K562 (cell line): ENCODE measurements around the gene PKD1. TPM values are rescaled to one million over a fixed set of nuclear protein-coding genes. Genes with fewer than 3 reads are reported as not detected.

ENCODE experiments used
- ATF1 ChIP-seq, 2 experiments: fragments of 450-650 bp in 1 of 2; IDR thresholded peaks; 2 replicates each; pipeline ENCODE4 v1.6.1; 2016; ENCODE audit warnings: missing compliant biosample characterization in 1 of 2, missing genetic modification characterization in 1 of 2
- BHLHE40 ChIP-seq: IDR thresholded peaks from 2 replicates; pipeline ENCODE4 v1.6.1; 2011; ENCODE audit warnings: low read length, improper control_type of control experiment
- CBFB ChIP-seq: sonication (generic); formaldehyde crosslinking; IDR thresholded peaks from 2 replicates; pipeline ENCODE4 v1.4.0; 2020; ENCODE audit warnings: mild to moderate bottlenecking, missing genetic modification reagents
- CBX1 ChIP-seq: sonication (generic); IDR thresholded peaks from 2 replicates; pipeline ENCODE4 v1.6.1; 2016; ENCODE audit warnings: antibody characterized with exemption, low read depth, mild to moderate bottlenecking
- DEAF1 ChIP-seq: fragments of 450-650 bp; formaldehyde crosslinking; IDR thresholded peaks from 2 replicates; pipeline ENCODE4 v1.4.0; 2020; ENCODE audit warnings: mild to moderate bottlenecking, moderate library complexity
- EWSR1 ChIP-seq: fragments of 450-650 bp; IDR thresholded peaks from 2 replicates; pipeline ENCODE4 v1.6.1; 2018; ENCODE audit warnings: borderline replicate concordance, mild to moderate bottlenecking, low read depth, moderate library complexity; ENCODE audit not compliant: partially characterized antibody
- KAT7 ChIP-seq: sonication (generic); formaldehyde crosslinking; IDR thresholded peaks from 2 replicates; pipeline ENCODE4 v1.8.0; 2022; ENCODE audit warnings: missing genetic modification reagents, mild to moderate bottlenecking, borderline replicate concordance
- LARP7 ChIP-seq: fragments of 450-650 bp; IDR thresholded peaks from 2 replicates; pipeline ENCODE4 v1.6.1; 2016
- PRMT5 ChIP-seq: sonication (generic); formaldehyde crosslinking; IDR thresholded peaks from 2 replicates; pipeline ENCODE4 v1.5.0; 2020; ENCODE audit warnings: missing genetic modification reagents
- PRPF4 ChIP-seq: fragments of 200-400 bp; formaldehyde crosslinking; IDR thresholded peaks from one replicate; pipeline ENCODE4 v1.6.1; 2017; ENCODE audit warnings: low read length, low read depth, mild to moderate bottlenecking; ENCODE audit not compliant: insufficient read depth, poor library complexity, severe bottlenecking
- RBM15 ChIP-seq: fragments of 200-400 bp; formaldehyde crosslinking; IDR thresholded peaks from 2 replicates; pipeline ENCODE4 v1.6.1; 2018; ENCODE audit warnings: mild to moderate bottlenecking, low read length, moderate library complexity; ENCODE audit not compliant: insufficient read depth
- SMAD3 ChIP-seq: fragments of 450-650 bp; formaldehyde crosslinking; conservative IDR thresholded peaks from 2 replicates; pipeline ENCODE4 v1.4.0; 2020; ENCODE audit warnings: mild to moderate bottlenecking
- TOE1 ChIP-seq, 2 experiments: fragments of 450-650 bp in 1 of 2; sonication (generic) in 1 of 2; formaldehyde crosslinking in 1 of 2; IDR thresholded peaks; 2 replicates each; pipeline versions ENCODE4 v1.7.1 to v1.8.0; 2016 to 2022; ENCODE audit warnings: borderline replicate concordance in 2 of 2, mild to moderate bottlenecking in 2 of 2, antibody characterized with exemption in 1 of 2, inconsistent platforms in 1 of 2, low read depth in 1 of 2, missing genetic modification reagents in 1 of 2, moderate library complexity in 1 of 2
- XRCC3 ChIP-seq: fragments of 450-650 bp; IDR thresholded peaks from 2 replicates; pipeline ENCODE4 v1.6.1; 2017; ENCODE audit warnings: mild to moderate bottlenecking, moderate library complexity
- ZBTB34 ChIP-seq: fragments of 250-450 bp; sonication (Bioruptor Pico); IDR thresholded peaks from 2 replicates; pipeline ENCODE4 v1.8.0; 2021; ENCODE audit warnings: mild to moderate bottlenecking, moderate library complexity
- ZNF384 ChIP-seq: IDR thresholded peaks from 2 replicates; pipeline ENCODE4 v1.6.1; 2012; ENCODE audit warnings: low read depth, low read length, improper control_type of control experiment
- ZNF584 ChIP-seq: fragments of 200-800 bp; sonication (Bioruptor generic); IDR thresholded peaks from 2 replicates; pipeline ENCODE4 v1.6.1; 2016; ENCODE audit warnings: low read depth, mild to moderate bottlenecking, missing genetic modification characterization, missing compliant biosample characterization
- ZNF76 ChIP-seq: fragments of 250-450 bp; sonication (Bioruptor Pico); IDR thresholded peaks from 2 replicates; pipeline ENCODE4 v1.4.0; 2020; ENCODE audit warnings: mild to moderate bottlenecking, moderate library complexity, borderline replicate concordance
- polyA plus RNA-seq, 8 experiments: library from polyadenylated mRNA; depleted of rRNA in 4 of 8; stranded (reverse) in 5 of 8; unstranded in 3 of 8; fragments of >200 nt; fragmentation: Nextera tagmentation in 2 of 8; fragmentation: Illumina TruSeq in 1 of 8; extraction: Ambion mirVana in 2 of 8; extraction: Trizol in 1 of 8; gene quantifications; 2 replicates each; pipeline versions ENCODE4 v1.2.1 to v1.2.3, GENCODE V29; 2011 to 2014; ENCODE audit warnings: inconsistent platforms in 1 of 8, missing spikeins in 1 of 8
- total RNA-seq, 7 experiments: library from RNA; depleted of rRNA in 6 of 7; stranded (reverse); fragments of >200 nt in 6 of 7; fragmentation: Illumina TruSeq in 2 of 7; extraction: Trizol in 2 of 7; gene quantifications; 2 replicates each; pipeline versions ENCODE4 v1.2.1 to v1.2.3, GENCODE V29; 2011 to 2021; ENCODE audit warnings: low replicate concordance in 1 of 7
- TF ChIP-seq, protein P1 (sequence below): IDR thresholded peaks from 3 replicates; pipeline ENCODE4 v1.6.1; 2011; ENCODE audit warnings: borderline replicate concordance, mild to moderate bottlenecking; ENCODE audit not compliant: insufficient read length, insufficient read depth
- TF ChIP-seq, protein P2 (sequence below): fragments of 200-800 bp; sonication (Bioruptor generic); IDR thresholded peaks from 2 replicates; pipeline ENCODE4 v1.6.1; 2017; ENCODE audit warnings: missing genetic modification characterization, missing compliant biosample characterization
- TF ChIP-seq, protein P3 (sequence below): fragments of 250-450 bp; sonication (Bioruptor Pico); IDR thresholded peaks from 2 replicates; pipeline ENCODE4 v1.4.0; 2020; ENCODE audit warnings: mild to moderate bottlenecking, moderate library complexity

The PKD1 gene
- total and polyA plus RNA-seq, 9 of the 15 experiments (the other 6 are each of a cell fraction or from before 2014, with no cell fraction given), result 0.23 to 93.5 (median 12.6) TPM

GRCh38 chr16:2048116-2048543 lies 87.6 kb downstream of the PKD1 start (continued):
- TF ChIP-seq RBM15, result no peak
- TF ChIP-seq, protein P1, sequence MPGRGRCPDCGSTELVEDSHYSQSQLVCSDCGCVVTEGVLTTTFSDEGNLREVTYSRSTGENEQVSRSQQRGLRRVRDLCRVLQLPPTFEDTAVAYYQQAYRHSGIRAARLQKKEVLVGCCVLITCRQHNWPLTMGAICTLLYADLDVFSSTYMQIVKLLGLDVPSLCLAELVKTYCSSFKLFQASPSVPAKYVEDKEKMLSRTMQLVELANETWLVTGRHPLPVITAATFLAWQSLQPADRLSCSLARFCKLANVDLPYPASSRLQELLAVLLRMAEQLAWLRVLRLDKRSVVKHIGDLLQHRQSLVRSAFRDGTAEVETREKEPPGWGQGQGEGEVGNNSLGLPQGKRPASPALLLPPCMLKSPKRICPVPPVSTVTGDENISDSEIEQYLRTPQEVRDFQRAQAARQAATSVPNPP, result no peak
- no peak for TF ChIP-seq PRMT5 (CRISPR knock-in tag)
- TF ChIP-seq SMAD3, result no peak
- TF ChIP-seq KAT7 (CRISPR knock-in tag), result peak; percentile 44; the same call in 1 of the 2 replicates
- TF ChIP-seq ZNF584 (CRISPR knock-in tag), result 0 out of 2 replicates have a peak, but pooled peaks have one; percentile 19
- TF ChIP-seq CBFB (CRISPR knock-in tag), result no peak
- TF ChIP-seq TOE1 (IDR thresholded peaks at IDR 0.05; ENCODE audit: borderline replicate concordance), result no peak
- no peak for TF ChIP-seq TOE1 (CRISPR knock-in tag; IDR thresholded peaks at IDR 0.05; ENCODE audit: borderline replicate concordance, low read depth)
- TF ChIP-seq ZNF76 (CRISPR knock-in tag), result no peak
- TF ChIP-seq PRPF4, result no peak
- TF ChIP-seq XRCC3, result no peak
- no peak for TF ChIP-seq ZBTB34
- TF ChIP-seq, protein P2, sequence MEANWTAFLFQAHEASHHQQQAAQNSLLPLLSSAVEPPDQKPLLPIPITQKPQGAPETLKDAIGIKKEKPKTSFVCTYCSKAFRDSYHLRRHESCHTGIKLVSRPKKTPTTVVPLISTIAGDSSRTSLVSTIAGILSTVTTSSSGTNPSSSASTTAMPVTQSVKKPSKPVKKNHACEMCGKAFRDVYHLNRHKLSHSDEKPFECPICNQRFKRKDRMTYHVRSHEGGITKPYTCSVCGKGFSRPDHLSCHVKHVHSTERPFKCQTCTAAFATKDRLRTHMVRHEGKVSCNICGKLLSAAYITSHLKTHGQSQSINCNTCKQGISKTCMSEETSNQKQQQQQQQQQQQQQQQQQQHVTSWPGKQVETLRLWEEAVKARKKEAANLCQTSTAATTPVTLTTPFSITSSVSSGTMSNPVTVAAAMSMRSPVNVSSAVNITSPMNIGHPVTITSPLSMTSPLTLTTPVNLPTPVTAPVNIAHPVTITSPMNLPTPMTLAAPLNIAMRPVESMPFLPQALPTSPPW, result 0 out of 2 replicates have a peak, but pooled peaks have one; percentile 3
- no peak for TF ChIP-seq LARP7
- TF ChIP-seq CBX1, result no peak
- TF ChIP-seq ZNF384, result no peak
- TF ChIP-seq EWSR1, result no peak
- TF ChIP-seq, protein P3, sequence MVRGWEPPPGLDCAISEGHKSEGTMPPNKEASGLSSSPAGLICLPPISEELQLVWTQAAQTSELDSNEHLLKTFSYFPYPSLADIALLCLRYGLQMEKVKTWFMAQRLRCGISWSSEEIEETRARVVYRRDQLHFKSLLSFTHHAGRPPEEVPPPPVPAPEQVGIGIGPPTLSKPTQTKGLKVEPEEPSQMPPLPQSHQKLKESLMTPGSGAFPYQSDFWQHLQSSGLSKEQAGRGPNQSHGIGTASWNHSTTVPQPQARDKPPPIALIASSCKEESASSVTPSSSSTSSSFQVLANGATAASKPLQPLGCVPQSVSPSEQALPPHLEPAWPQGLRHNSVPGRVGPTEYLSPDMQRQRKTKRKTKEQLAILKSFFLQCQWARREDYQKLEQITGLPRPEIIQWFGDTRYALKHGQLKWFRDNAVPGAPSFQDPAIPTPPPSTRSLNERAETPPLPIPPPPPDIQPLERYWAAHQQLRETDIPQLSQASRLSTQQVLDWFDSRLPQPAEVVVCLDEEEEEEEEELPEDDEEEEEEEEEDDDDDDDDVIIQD (CRISPR knock-in tag), result no peak
- TF ChIP-seq DEAF1 (CRISPR knock-in tag), result no peak
- no peak for TF ChIP-seq ATF1 (CRISPR knock-in tag; IDR thresholded peaks at IDR 0.05)
- peak; percentile 80 for TF ChIP-seq ATF1 (tag; IDR thresholded peaks at IDR 0.05)
- TF ChIP-seq BHLHE40, result no peak
